ENCODE results near the gene SLC19A1.

DNA sequence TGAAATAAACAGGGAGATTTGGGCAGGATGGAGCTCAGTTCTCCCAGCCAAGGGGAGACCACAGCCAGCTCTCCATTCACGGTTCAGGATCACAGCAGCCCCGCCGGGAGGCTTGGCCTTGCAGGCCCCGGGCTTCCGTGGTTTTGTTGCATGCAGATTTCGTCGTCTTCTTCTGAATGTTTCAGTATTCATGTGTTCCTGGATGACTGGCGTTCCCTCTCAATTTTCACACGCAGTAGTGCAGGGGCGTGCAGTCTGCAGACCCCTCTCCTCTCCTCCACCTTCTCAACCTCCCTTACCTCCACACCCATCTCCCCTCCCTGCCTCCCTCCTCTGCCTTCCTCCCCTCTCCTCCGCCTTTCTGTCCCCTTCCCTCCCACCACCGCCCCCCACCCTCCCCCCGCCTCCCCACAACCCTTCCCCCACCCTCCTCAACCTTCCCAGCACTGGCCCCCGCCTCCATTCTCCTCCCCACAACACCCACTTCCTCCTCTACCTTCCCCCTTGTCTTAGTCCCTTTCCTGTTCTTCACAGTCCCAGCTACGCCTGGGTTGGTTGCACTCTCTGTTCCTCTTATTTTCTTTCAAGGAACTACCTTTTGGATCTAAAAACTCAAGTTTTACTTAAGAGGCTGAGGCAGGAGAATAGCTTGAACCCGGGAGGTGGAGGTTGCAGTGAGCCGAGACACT, 8.4 kb upstream of the SLC19A1 start:
- TF ChIP-seq, protein P1, sequence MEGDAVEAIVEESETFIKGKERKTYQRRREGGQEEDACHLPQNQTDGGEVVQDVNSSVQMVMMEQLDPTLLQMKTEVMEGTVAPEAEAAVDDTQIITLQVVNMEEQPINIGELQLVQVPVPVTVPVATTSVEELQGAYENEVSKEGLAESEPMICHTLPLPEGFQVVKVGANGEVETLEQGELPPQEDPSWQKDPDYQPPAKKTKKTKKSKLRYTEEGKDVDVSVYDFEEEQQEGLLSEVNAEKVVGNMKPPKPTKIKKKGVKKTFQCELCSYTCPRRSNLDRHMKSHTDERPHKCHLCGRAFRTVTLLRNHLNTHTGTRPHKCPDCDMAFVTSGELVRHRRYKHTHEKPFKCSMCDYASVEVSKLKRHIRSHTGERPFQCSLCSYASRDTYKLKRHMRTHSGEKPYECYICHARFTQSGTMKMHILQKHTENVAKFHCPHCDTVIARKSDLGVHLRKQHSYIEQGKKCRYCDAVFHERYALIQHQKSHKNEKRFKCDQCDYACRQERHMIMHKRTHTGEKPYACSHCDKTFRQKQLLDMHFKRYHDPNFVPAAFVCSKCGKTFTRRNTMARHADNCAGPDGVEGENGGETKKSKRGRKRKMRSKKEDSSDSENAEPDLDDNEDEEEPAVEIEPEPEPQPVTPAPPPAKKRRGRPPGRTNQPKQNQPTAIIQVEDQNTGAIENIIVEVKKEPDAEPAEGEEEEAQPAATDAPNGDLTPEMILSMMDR (conservative IDR thresholded peaks at IDR 0.05) = no peak
- no peak for TF ChIP-seq ZFX (IDR thresholded peaks at IDR 0.05)

Data from C4-2B (cell line).